Measurements from ENCODE around the gene FKBP10.
A peak's percentile ranks its signal among the peaks of the same experiment; 100 is the strongest.

The FKBP10 gene

DNA sequence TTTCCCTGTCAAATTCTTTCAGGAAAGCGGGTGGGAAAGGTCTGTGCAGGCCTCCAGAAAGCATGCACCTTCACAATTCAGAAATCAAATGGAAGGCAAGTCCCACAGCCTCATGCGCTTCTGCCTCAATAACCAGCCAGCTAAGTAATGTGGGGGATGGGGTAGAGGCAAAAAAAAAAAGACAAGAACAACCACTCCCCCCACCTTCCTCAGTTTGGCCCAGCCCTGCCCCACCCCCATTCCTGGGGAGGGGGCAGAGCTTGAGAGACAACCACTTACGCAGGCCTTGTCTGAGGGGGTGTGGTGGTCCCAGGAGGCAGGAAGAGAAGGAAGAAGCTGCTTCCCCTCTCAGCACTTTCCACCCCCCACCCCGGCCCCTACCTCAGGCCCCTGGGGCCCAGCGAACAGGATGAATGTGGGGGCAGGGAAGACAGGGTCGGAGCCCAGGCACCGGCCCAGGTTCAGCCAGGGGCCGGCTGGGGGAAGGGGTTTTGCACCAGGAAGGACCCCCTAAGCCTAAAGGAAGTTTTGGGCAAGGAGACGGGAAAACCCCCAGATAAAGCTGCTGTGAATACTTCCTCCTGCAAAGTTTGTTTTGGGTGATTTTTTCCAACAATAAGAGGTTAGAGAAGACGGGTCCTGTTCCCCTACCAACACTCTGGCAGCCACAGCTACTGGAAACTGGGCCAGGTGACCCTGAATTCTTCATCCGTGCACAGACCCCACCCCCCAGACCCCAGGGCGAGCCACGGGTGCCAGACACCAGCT is 27.5 kb upstream of the FKBP10 start:
- Histone ChIP-seq H3K27me3 (ENCODE audit: insufficient read depth, low read depth) (no peaks in the 10 kb centered on the region), H3K79me2 (ENCODE audit: insufficient read depth, low read depth) (no peaks in the 10 kb centered on the region; the same call in 1 of the 2 replicates), H3K4me1 (ENCODE audit: low read depth, poor library complexity, severe bottlenecking) (peaks cover 19% of the 10 kb centered on the region), H3K36me3 (ENCODE audit: insufficient read depth) (no peaks in the 10 kb centered on the region), H3K9ac (peak overlapping the region; percentile 64; the same call in 1 of the 2 replicates), H3K4me2 (peak overlapping the region; percentile 94), H3K27ac (no peak overlapping the region), H2AFZ (ENCODE audit: low read depth) (peak overlapping the region; percentile 73; the same call in 1 of the 2 replicates), H4K20me1 (ENCODE audit: insufficient read depth) (no peaks in the 10 kb centered on the region), H3K4me3 (IDR thresholded peaks at IDR 0.05; ENCODE audit: insufficient read depth, low read depth, low read length) (no peak overlapping the region)
- TF ChIP-seq, protein P1, sequence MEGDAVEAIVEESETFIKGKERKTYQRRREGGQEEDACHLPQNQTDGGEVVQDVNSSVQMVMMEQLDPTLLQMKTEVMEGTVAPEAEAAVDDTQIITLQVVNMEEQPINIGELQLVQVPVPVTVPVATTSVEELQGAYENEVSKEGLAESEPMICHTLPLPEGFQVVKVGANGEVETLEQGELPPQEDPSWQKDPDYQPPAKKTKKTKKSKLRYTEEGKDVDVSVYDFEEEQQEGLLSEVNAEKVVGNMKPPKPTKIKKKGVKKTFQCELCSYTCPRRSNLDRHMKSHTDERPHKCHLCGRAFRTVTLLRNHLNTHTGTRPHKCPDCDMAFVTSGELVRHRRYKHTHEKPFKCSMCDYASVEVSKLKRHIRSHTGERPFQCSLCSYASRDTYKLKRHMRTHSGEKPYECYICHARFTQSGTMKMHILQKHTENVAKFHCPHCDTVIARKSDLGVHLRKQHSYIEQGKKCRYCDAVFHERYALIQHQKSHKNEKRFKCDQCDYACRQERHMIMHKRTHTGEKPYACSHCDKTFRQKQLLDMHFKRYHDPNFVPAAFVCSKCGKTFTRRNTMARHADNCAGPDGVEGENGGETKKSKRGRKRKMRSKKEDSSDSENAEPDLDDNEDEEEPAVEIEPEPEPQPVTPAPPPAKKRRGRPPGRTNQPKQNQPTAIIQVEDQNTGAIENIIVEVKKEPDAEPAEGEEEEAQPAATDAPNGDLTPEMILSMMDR (conservative IDR thresholded peaks at IDR 0.05; ENCODE audit: low read depth, low read length): no peak

DNA sequence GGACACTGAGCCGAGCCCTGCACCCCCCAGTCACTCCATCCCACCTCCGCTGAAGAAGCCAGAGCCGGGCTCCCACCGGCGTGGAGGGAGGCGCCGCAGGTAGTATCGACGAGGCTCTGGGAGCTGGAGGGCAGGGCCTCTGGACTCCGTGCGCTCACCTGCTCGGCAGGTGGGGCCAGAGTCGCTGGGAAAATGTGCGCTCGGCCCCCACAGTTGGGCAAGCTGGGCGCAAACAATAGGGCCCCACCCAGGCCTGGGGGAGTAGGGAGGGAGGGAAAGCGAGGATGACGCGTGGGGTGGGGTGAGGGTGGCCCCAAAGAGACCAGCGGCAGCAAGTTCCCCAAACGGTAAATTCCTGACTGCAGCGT is 27.0 kb upstream of the FKBP10 start:
- Histone ChIP-seq H3K4me3 (IDR thresholded peaks at IDR 0.05; ENCODE audit: insufficient read depth, low read depth, low read length) (no peak overlapping the region), H3K4me2 (peak overlapping the region; percentile 94), H3K9ac (peak overlapping the region; percentile 64; the same call in 1 of the 2 replicates), H2AFZ (ENCODE audit: low read depth) (peak overlapping the region; percentile 73), H3K36me3 (ENCODE audit: insufficient read depth) (no peaks in the 10 kb centered on the region), H3K27me3 (ENCODE audit: insufficient read depth, low read depth) (no peaks in the 10 kb centered on the region), H3K4me1 (ENCODE audit: low read depth, poor library complexity, severe bottlenecking) (peaks cover 19% of the 10 kb centered on the region), H4K20me1 (ENCODE audit: insufficient read depth) (no peaks in the 10 kb centered on the region), H3K27ac (no peak overlapping the region), H3K79me2 (ENCODE audit: insufficient read depth, low read depth) (no peaks in the 10 kb centered on the region; the same call in 1 of the 2 replicates)
- TF ChIP-seq, protein P1 (conservative IDR thresholded peaks at IDR 0.05; ENCODE audit: low read depth, low read length): no peak

DNA sequence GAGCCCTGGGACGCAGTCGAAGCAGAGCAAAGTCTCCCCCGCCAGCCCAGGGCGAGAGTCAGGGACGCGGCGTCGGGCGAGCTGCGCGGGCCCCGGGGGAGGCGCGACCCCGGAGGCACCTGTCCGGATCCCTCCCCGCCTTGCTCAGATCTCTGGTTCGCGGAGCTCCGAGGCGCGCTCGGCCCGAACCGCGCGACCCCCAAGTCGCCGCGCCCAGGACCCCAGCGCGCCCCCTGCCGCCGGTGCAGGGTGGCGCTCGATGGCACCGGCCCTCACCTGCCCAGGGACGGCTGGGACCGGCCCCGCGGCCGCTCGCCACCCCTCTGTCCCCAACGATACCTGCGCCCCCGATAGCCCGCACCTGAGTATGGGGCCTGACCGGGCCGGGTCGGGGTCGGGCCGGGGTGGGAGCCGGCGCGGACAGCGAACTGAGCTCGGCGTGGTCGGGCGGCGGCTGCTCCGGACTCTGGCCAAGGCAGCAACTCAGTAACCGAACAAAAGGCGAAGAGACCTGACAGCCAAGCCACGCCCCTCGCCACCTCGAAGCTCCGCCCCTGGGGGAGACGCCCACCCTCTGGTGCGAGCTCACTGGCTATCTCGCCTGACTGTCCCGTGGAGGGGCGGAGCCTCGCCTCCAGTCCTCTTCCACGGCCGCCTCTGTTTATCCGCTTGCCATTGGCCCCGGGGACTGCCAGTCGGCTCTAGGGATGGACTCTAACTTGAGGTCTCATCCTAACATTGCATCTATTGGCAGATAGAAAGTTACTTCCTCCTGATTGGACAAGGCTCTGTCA is 26.4 kb upstream of the FKBP10 start, which contains the start of gene JUP:
TSS of gene JUP (minus strand) at position 485 of the 794 bp plus-strand sequence. CDS start 14,857 bp downstream, outside the sequence.
- Histone ChIP-seq H3K9ac (peak within 1 kb of the TSS; percentile 64; the same call in 1 of the 2 replicates), H3K27me3 (ENCODE audit: insufficient read depth, low read depth) (no peaks in the 10 kb centered on the region), H3K4me1 (ENCODE audit: low read depth, poor library complexity, severe bottlenecking) (peaks cover 19% of the 10 kb centered on the region), H3K4me3 (IDR thresholded peaks at IDR 0.05; ENCODE audit: insufficient read depth, low read depth, low read length) (no peak within 1 kb of the TSS), H2AFZ (ENCODE audit: low read depth) (peak within 1 kb of the TSS; percentile 73), H3K27ac (no peak within 1 kb of the TSS), H3K4me2 (peak within 1 kb of the TSS; percentile 94), H3K79me2 (ENCODE audit: insufficient read depth, low read depth) (no peaks in the 10 kb centered on the region; the same call in 1 of the 2 replicates), H3K36me3 (ENCODE audit: insufficient read depth) (no peaks in the 10 kb centered on the region), H4K20me1 (ENCODE audit: insufficient read depth) (no peaks in the 10 kb centered on the region)
- TF ChIP-seq, protein P1 (conservative IDR thresholded peaks at IDR 0.05; ENCODE audit: low read depth, low read length): peak; percentile 83

DNA sequence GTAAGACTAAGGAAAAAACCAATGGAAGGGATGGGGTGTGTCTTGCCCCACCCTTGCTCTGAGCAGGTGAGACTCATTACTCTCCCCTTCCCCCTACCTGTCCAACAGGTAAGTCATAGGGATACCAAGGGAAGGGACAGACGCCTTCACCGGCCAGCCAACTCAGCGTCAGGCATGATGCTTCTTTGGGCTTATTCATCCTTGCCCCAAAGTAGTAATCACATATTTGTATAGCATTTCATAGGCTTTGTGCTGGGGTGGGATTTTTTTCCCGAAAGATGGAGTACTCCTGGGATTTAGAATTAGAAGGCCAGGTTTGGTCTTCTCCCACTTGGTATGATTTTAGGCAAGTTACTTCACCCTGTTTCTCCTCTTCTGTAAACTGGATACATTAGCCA is 25.8 kb upstream of the FKBP10 start:
- Histone ChIP-seq H3K27ac (no peak overlapping the region), H4K20me1 (ENCODE audit: insufficient read depth) (no peaks in the 10 kb centered on the region), H3K4me2 (peak overlapping the region; percentile 59), H3K9ac (no peak overlapping the region), H2AFZ (ENCODE audit: low read depth) (peak overlapping the region; percentile 24; the same call in 1 of the 2 replicates), H3K4me3 (IDR thresholded peaks at IDR 0.05; ENCODE audit: insufficient read depth, low read depth, low read length) (no peak overlapping the region), H3K4me1 (ENCODE audit: low read depth, poor library complexity, severe bottlenecking) (peaks cover 19% of the 10 kb centered on the region), H3K27me3 (ENCODE audit: insufficient read depth, low read depth) (no peaks in the 10 kb centered on the region), H3K79me2 (ENCODE audit: insufficient read depth, low read depth) (no peaks in the 10 kb centered on the region; the same call in 1 of the 2 replicates), H3K36me3 (ENCODE audit: insufficient read depth) (no peaks in the 10 kb centered on the region)
- TF ChIP-seq, protein P1 (conservative IDR thresholded peaks at IDR 0.05; ENCODE audit: low read depth, low read length): no peak
